Mammary epithelial cell (primary cell): ENCODE measurements around the gene JMJD1C.
"Not testable (repeated sequence)": the region's sequence is repeated elsewhere in the genome, so short reads cannot be mapped to it uniquely, and the experiment has no call there.

Experiments
- CTCF ChIP-seq, 2 donors: IDR thresholded peaks in 1 of 2; conservative IDR thresholded peaks in 1 of 2; 2 replicates each; pipeline ENCODE4 v1.5.1; 2011 to 2012; ENCODE audit warnings: inconsistent platforms in 2 of 2, low read length in 2 of 2, mild to moderate bottlenecking in 2 of 2, control low read depth in 1 of 2, low read depth in 1 of 2; ENCODE audit not compliant: insufficient read depth in 1 of 2; ENCODE audit errors: extremely low read depth in 1 of 2
- EZH2 ChIP-seq: IDR thresholded peaks from 2 replicates; pipeline ENCODE4 v1.6.1; 2012; ENCODE audit warnings: low read length, inconsistent platforms, borderline replicate concordance

GRCh38 chr10:63283901-63284300, 181.9 kb downstream of the JMJD1C start:
- not testable (repeated sequence) for TF ChIP-seq CTCF (conservative IDR thresholded peaks at IDR 0.05 in 1 of 2, IDR thresholded peaks at IDR 0.05 in 1 of 2; ENCODE audit: extremely low read depth in 1 of 2, insufficient read depth in 1 of 2, low read depth in 1 of 2, low read length in 2 of 2); EZH2
